ENCODE results near the gene ZSCAN20. TPM values are rescaled to one million over a fixed set of nuclear protein-coding genes. Genes with fewer than 3 reads are reported as not detected.

ZSCAN20 gene
- total RNA-seq, 1 experiment from 2014 or later: 3.9 TPM

DNA sequence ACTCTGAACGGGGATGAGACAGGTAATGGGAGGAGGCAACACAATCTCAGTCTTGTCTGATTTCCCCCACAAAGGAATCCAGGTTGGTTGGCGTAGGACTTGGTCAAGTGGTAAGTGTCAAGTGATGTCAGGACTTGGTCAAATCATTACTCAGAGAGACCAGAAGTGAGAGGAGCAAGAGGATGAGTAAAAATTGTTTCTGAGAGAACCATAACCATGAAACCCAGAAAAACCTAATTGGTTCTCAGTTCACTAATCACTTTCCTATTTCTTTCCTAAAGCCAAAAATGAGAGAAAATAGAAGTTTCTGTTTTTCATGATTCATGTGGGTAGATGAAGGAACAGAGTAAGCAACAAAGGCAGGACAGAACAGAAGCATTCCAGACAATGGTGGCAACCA lies 46.5 kb upstream of the ZSCAN20 start:
- H3K23me2 ChIP-seq (ENCODE audit: insufficient read length, low read depth, low read length, poor library complexity, severe bottlenecking): peaks cover 6% of the 10 kb centered on the region
- H3K9me3 ChIP-seq (ENCODE audit: control insufficient read depth, low read depth, low read length): no peaks in the 10 kb centered on the region
- no peak overlapping the region for H3K23ac ChIP-seq (ENCODE audit: insufficient read length, low read depth, low read length)
- no peak overlapping the region for H3T11ph ChIP-seq (ENCODE audit: low read length)
- no peaks in the 10 kb centered on the region for H4K20me1 ChIP-seq (ENCODE audit: control insufficient read depth, insufficient read depth, insufficient read length)
- Mint-ChIP-seq H3K36me3 (ENCODE audit: insufficient read depth in 1 of 3, low read depth in 3 of 3) (no peaks in the 10 kb centered on the region), H3K27ac (no peak overlapping the region), H3K4me1 (peaks cover 12 to 15% of the 10 kb centered on the region in 2 experiments), H3K27me3 (ENCODE audit: low read depth) (no peaks in the 10 kb centered on the region), H3K4me3 (no peak overlapping the region), H3K9me3 (no peaks in the 10 kb centered on the region)
- no peak overlapping the region for H2BK20ac ChIP-seq (ENCODE audit: low read depth, low read length, poor library complexity, severe bottlenecking)
- H3K18ac ChIP-seq (ENCODE audit: insufficient read length, low read depth, low read length): no peak overlapping the region
- no peak overlapping the region for H2AFZ ChIP-seq (ENCODE audit: low read length)
- no peak overlapping the region for H3K14ac ChIP-seq (ENCODE audit: insufficient read depth, low read length)
- H3K4me1 ChIP-seq (ENCODE audit: insufficient read depth, low read length): peaks cover 10% of the 10 kb centered on the region; the same call in 1 of the 2 replicates
- H2BK15ac ChIP-seq (ENCODE audit: low read depth, low read length): no peak overlapping the region
- no peak overlapping the region for H3K56ac ChIP-seq (ENCODE audit: insufficient read length, low read depth, low read length)
- H4K5ac ChIP-seq (ENCODE audit: insufficient read length, low read depth, low read length): no peak overlapping the region
- H3K27me3 ChIP-seq (ENCODE audit: insufficient read depth, low read length): peaks cover 7% of the 10 kb centered on the region; the same call in 1 of the 2 replicates
- no peak overlapping the region for H4K8ac ChIP-seq (replicated peaks; ENCODE audit: insufficient read length, low read depth, low read length)
- no peak overlapping the region for H2BK12ac ChIP-seq (ENCODE audit: insufficient read length, low read depth, low read length)
- no peak overlapping the region for H2BK5ac ChIP-seq (ENCODE audit: insufficient read length, low read length)
- no peak overlapping the region for H2BK120ac ChIP-seq (ENCODE audit: low read depth, low read length, poor library complexity, severe bottlenecking)
- WGBS (ENCODE audit: extremely low coverage, insufficient read length, low lambda C conversion rate): no CpG with 5 or more reads among the region's 2 CpGs
- no peaks in the 10 kb centered on the region for H3K79me1 ChIP-seq (ENCODE audit: insufficient read depth, low read depth, low read length, poor library complexity, severe bottlenecking)
- H3K27ac ChIP-seq (ENCODE audit: insufficient read length, low read depth, low read length): no peak overlapping the region
- no peak overlapping the region for H4K91ac ChIP-seq (ENCODE audit: insufficient read length, low read depth, low read length)
- no peak for DNase-seq
- TF ChIP-seq, protein P1, sequence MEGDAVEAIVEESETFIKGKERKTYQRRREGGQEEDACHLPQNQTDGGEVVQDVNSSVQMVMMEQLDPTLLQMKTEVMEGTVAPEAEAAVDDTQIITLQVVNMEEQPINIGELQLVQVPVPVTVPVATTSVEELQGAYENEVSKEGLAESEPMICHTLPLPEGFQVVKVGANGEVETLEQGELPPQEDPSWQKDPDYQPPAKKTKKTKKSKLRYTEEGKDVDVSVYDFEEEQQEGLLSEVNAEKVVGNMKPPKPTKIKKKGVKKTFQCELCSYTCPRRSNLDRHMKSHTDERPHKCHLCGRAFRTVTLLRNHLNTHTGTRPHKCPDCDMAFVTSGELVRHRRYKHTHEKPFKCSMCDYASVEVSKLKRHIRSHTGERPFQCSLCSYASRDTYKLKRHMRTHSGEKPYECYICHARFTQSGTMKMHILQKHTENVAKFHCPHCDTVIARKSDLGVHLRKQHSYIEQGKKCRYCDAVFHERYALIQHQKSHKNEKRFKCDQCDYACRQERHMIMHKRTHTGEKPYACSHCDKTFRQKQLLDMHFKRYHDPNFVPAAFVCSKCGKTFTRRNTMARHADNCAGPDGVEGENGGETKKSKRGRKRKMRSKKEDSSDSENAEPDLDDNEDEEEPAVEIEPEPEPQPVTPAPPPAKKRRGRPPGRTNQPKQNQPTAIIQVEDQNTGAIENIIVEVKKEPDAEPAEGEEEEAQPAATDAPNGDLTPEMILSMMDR (conservative IDR thresholded peaks at IDR 0.05): no peak
- H2AK5ac ChIP-seq (ENCODE audit: insufficient read length, low read length): no peak overlapping the region
- no peak overlapping the region for H3K9ac ChIP-seq (ENCODE audit: extremely low read depth, insufficient read length, low read length)
- H3K79me2 ChIP-seq (ENCODE audit: insufficient read depth, low read length): no peaks in the 10 kb centered on the region
- H3K4me2 ChIP-seq (ENCODE audit: insufficient read depth, insufficient read length, low read length): no peak overlapping the region
- H3K4ac ChIP-seq (ENCODE audit: low read depth, low read length): no peak overlapping the region
